BJ (cell line): ENCODE measurements around the gene MARK3. TPM values are rescaled to one million over a fixed set of nuclear protein-coding genes. Genes with fewer than 3 reads are reported as not detected.
"Not testable (repeated sequence)": the region's sequence is repeated elsewhere in the genome, so short reads cannot be mapped to it uniquely, and the experiment has no call there.

Source experiments
- CTCF ChIA-PET: fragments of 350-600 bp; formaldehyde crosslinking; extraction: SDS; loops from one replicate; lab custom pipeline; 2021; ENCODE audit warnings: antibody characterized with exemption, inconsistent platforms; lab: Yijun Ruan, JAX
- POLR2A ChIA-PET: fragments of 300-600 bp; sonication (Branson Sonifier 250); formaldehyde crosslinking; extraction: SDS; loops from one replicate; lab custom pipeline; 2021; ENCODE audit warnings: antibody characterized with exemption; lab: Charles Lee
- DNase-seq: peaks from one replicate; pipeline ENCODE4 v3.0.0-alpha.2; 2011; ENCODE audit warnings: low read depth
- H3K27me3 ChIP-seq: 2 replicates; pipeline ENCODE4 v1.6.0; 2011; ENCODE audit warnings: low read length; ENCODE audit not compliant: control insufficient read depth, insufficient read depth
- H3K36me3 ChIP-seq: 2 replicates; pipeline ENCODE4 v1.5.1; 2011; ENCODE audit warnings: low read length; ENCODE audit not compliant: control insufficient read depth, insufficient read depth
- H3K4me3 ChIP-seq: 2 replicates; pipeline ENCODE4 v1.5.1; 2011; ENCODE audit warnings: low read depth, mild to moderate bottlenecking, control low read depth, low read length
- CTCF ChIP-seq: IDR thresholded peaks from 2 replicates; pipeline ENCODE4 v1.5.1; 2011; ENCODE audit warnings: low read depth, mild to moderate bottlenecking, control low read depth, inconsistent platforms, low read length, moderate library complexity; ENCODE audit not compliant: insufficient read depth
- polyA plus RNA-seq: library from polyadenylated mRNA; depleted of rRNA; stranded (reverse); fragments of >200 nt; gene quantifications from 2 replicates; pipeline ENCODE4 v1.2.3, GENCODE V29; 2011

Gene MARK3
- polyA plus RNA-seq, 1 experiment: 73.9 TPM

DNA sequence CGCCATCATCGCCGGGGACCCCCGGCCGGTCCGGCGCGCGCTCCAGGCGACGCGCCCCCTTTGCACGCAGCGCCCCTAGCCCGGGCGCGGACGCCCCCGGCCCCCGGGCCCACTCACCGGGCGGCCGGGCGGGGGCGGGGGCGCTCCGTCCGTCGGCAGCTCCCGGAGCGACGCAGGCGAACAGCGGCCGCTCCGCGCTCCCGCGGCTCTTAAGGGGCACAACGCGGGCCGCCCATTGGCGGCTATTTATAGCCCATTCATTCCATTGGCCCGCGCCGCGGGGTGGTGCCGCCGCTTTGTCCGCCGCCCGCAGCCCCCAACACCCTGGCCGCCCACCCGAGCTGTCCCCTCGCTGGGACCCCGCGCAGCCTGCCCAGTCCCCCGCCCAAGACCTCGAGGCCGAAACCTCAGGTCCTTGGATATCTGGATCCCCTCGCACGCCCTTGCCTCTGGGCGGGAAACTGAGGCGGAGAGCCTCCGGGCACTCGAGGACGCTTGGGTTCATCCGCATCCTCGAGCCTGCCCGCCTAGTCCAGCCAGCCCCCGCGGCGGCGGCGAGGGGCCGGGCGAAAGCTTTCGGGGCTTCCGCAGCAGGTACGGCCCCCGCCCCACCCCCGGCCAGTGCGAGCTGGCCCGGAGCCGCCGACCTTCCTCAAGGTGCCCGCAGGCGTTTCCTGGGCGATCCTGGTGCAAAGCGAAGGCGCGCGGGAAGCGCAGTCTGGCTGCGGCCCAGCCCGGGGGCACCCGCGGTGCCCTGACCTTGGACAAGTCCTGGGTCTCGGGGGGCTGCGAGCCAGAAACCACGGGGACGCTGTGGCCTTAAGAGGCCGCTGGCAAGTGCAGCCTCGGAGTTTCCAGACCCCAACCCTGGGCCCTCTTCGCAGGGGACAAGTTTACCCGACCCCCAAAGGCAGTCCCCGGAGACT, 137.7 kb downstream of the MARK3 start, which contains the start of gene CKB:
TSS of gene CKB (minus strand) at position 182 of the 926 bp plus-strand sequence. CDS start 337 bp downstream, outside the sequence.
- Histone ChIP-seq H3K36me3 (peaks cover 2% of the 10 kb centered on the region), H3K4me3 (peak within 1 kb of the TSS; percentile 56), H3K27me3 (peaks cover 1% of the 10 kb centered on the region; the same call in 1 of the 2 replicates)
- no peak for TF ChIP-seq CTCF
- ChIA-PET POLR2A (no interaction called here), CTCF (interaction anchor here (10.1 kb wide), 1 partner anchor 24 kb away, joined by 228 read pairs; no protein-coding TSS in a partner anchor)
- DNase-seq: no peak

GRCh38 chr14:103523575-103523954, 138.3 kb downstream of the MARK3 start:
- Histone ChIP-seq H3K36me3 (peaks cover 2% of the 10 kb centered on the region), H3K27me3 (peaks cover 1% of the 10 kb centered on the region; the same call in 1 of the 2 replicates), H3K4me3 (no peak overlapping the region)
- POLR2A ChIA-PET: no interaction called here
- TF ChIP-seq CTCF: no peak
- CTCF ChIA-PET: interaction anchor here (10.1 kb wide), 1 partner anchor 24 kb away, joined by 228 read pairs; no protein-coding TSS in a partner anchor
- DNase-seq: no peak

DNA sequence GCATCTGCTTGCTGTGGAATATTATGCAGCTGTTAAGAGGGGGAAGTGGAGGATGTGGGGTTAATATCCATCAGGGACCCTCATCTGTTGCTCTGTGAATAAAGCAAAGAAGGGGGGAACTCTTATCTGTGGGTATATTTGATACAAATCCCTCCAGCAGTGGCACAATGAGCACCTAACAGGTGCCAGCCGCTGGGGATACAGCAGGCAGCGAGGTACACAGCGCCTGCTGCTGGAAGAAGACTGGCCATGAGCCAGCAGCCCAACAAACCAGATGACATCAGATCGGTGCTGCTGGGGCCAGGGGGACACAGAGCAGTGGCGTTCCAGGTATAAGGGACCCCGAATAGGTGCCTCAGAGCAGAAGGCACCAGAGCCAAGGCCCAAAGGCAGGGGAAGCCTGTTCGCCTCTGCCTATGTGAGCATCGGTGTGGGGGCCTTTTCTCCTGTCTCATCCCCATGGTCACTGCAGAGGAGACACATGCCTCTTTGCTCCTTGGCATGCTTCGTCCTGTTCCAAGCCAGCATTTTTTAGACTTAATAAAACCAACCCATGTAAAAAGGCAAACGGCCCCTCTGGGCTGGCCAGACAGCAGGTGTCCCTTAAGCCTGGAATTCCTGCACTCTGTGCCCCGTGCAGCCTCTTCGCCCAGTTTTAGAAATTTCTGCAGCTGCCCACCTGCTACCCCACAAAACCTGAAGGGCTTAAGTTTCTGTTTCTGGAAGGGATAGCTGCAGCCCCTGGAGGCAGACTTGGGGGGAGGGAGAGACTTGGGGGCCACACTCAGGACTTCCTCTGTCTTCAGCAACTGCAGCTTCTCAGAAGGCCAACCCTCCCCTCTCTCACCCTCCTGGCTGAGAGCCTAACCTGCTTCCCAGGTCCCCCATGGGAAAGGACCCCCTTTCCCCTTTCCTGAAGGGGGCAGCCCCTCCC, 139.1 kb downstream of the MARK3 start:
- Histone ChIP-seq H3K27me3 (peaks cover 1% of the 10 kb centered on the region; the same call in 1 of the 2 replicates), H3K36me3 (peaks cover 2% of the 10 kb centered on the region), H3K4me3 (no peak overlapping the region)
- ChIA-PET POLR2A (no interaction called here), CTCF (interaction anchor here (10.1 kb wide), 1 partner anchor 23 kb away, joined by 228 read pairs; no protein-coding TSS in a partner anchor)
- DNase-seq: no peak
- TF ChIP-seq CTCF: no peak

DNA sequence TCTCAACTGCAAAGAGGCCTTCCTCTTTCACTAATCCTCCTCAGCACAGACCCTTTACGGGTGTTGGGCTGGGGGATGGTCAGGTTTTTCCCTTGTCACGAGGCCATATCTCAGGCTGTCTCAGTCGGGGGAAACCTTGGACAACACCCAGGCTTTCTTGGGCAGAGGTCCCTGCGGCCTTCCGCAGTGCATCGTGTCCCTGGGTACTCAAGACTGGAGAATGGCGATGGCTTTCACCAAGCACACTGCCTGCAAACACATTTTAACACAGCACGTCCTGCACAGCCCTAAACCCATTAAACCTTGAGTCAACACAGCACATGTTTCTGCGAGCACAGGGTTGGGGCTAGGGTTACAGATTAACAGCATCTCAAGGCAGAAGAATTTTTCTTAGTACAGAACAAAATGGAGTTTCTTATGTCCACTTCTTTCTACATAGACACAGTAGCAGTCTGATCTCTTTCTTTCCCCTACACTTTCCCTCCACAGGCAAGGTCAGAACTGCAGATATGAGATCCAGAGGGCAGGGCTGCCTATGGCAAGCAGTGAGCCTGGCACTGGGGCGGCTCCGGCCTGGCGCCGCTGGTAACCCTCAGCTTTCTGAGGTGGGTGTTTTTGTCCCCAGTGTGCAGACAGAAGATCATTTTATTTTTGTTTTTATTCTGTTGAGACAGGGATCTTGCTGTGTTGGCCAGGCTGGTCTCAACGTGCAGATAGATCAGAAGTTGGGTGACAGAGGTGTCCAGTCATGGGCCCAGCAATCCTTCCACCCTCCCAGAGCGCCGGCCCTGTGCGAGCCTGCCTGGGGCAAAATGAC, 140.4 kb downstream of the MARK3 start:
- H3K4me3 ChIP-seq, H3K27me3 ChIP-seq, DNase-seq, H3K36me3 ChIP-seq, CTCF ChIA-PET, POLR2A ChIA-PET: not testable (repeated sequence)
